A549 (cell line): ENCODE results near the gene KCNH2. TPM values are rescaled to one million over a fixed set of nuclear protein-coding genes. Genes with fewer than 3 reads are reported as not detected.

Experiments used
- ATAC-seq, 2 experiments: fragments of 200-7000 bp in 1 of 2; fragments of >200 bp in 1 of 2; cut with Nextera tagmentation in 1 of 2; cut with Tn5 transposase in 1 of 2; 3 replicates each; pipeline versions ENCODE4 v1.8.0 to v1.9.1; 2018 to 2020; ENCODE audit warnings: mild to moderate bottlenecking in 1 of 2, moderate library complexity in 1 of 2
- CTCF ChIA-PET: fragments of 300-600 bp; sonication (Branson Sonifier 250); formaldehyde crosslinking; extraction: SDS; loops from one replicate; lab custom pipeline; 2021; ENCODE audit warnings: antibody characterized with exemption, inconsistent platforms; lab: Yijun Ruan, JAX
- POLR2A ChIA-PET: fragments of 350-600 bp; formaldehyde crosslinking; extraction: SDS; loops from one replicate; lab custom pipeline; 2021; ENCODE audit warnings: antibody characterized with exemption, inconsistent platforms; lab: Yijun Ruan, JAX
- DNase-seq, 2 experiments: peaks; one replicate each; pipeline versions ENCODE4 v3.0.0 to v3.0.0-alpha.2; 2011 to 2016; ENCODE audit warnings: low read depth in 1 of 2, low spot score in 1 of 2
- FAIRE-seq: peaks from 2 replicates; lab custom pipeline; 2011; peaks lifted over from hg19 to GRCh38; lab: Jason Lieb, UNC
- H3K27ac ChIP-seq, 2 experiments: fragments of >200 bp; sonication (Bioruptor Twin); formaldehyde crosslinking; 3 replicates each; pipeline ENCODE4 v1.5.1; 2016 to 2017
- H3K4me1 ChIP-seq: fragments of >200 bp; sonication (Bioruptor Twin); formaldehyde crosslinking; 3 replicates; pipeline ENCODE4 v1.6.1; 2016
- H3K4me2 ChIP-seq: fragments of >200 bp; sonication (Bioruptor Twin); formaldehyde crosslinking; 3 replicates; pipeline ENCODE4 v1.6.1; 2016
- H3K4me3 ChIP-seq: fragments of >200 bp; sonication (Bioruptor Twin); formaldehyde crosslinking; 3 replicates; pipeline ENCODE4 v1.5.1; 2016
- H3K9me3 ChIP-seq: fragments of >200 bp; sonication (Bioruptor Twin); formaldehyde crosslinking; 3 replicates; pipeline ENCODE4 v1.6.1; 2016
- CBX2 ChIP-seq: fragments of 200-600 bp; sonication (generic); IDR thresholded peaks from 2 replicates; pipeline ENCODE4 v1.6.1; 2016; ENCODE audit warnings: low read depth, mild to moderate bottlenecking, borderline replicate concordance
- CHD4 ChIP-seq: fragments of 200-600 bp; sonication (generic); IDR thresholded peaks from 2 replicates; pipeline ENCODE4 v1.6.1; 2016; ENCODE audit warnings: antibody characterized with exemption, mild to moderate bottlenecking, borderline replicate concordance
- EHF ChIP-seq: fragments of 250-450 bp; sonication (Bioruptor Pico); IDR thresholded peaks from 2 replicates; pipeline ENCODE4 v1.5.0; 2020; ENCODE audit warnings: mild to moderate bottlenecking
- FOSL2 ChIP-seq, 2 experiments: fragments of 450-650 bp in 1 of 2; fragments of >200 bp in 1 of 2; sonication (Bioruptor Twin) in 1 of 2; formaldehyde crosslinking; IDR thresholded peaks; 2 replicates each; pipeline versions ENCODE4 v1.5.0 to v1.6.1; 2016 to 2020; ENCODE audit warnings: mild to moderate bottlenecking in 1 of 2, moderate library complexity in 1 of 2
- FOXS1 ChIP-seq: fragments of 250-450 bp; sonication (Bioruptor Pico); IDR thresholded peaks from 2 replicates; pipeline ENCODE4 v1.5.0; 2020; ENCODE audit warnings: mild to moderate bottlenecking, moderate library complexity
- GATA3 ChIP-seq: IDR thresholded peaks from 2 replicates; pipeline ENCODE4 v1.6.1; 2012; ENCODE audit warnings: borderline replicate concordance
- HDAC2 ChIP-seq: fragments of 200-600 bp; sonication (generic); IDR thresholded peaks from 2 replicates; pipeline ENCODE4 v1.6.1; 2016
- HEYL ChIP-seq: fragments of 250-450 bp; sonication (Bioruptor Pico); IDR thresholded peaks from 2 replicates; pipeline ENCODE4 v1.8.0; 2021; ENCODE audit warnings: mild to moderate bottlenecking, moderate library complexity
- HOXB5 ChIP-seq: fragments of 250-450 bp; sonication (Bioruptor Pico); IDR thresholded peaks from 2 replicates; pipeline ENCODE4 v1.5.0; 2020; ENCODE audit warnings: mild to moderate bottlenecking, moderate library complexity
- KDM1A ChIP-seq: fragments of 200-600 bp; sonication (generic); IDR thresholded peaks from 2 replicates; pipeline ENCODE4 v1.6.1; 2016; ENCODE audit warnings: low read depth, mild to moderate bottlenecking
- KDM5A ChIP-seq: fragments of 200-600 bp; sonication (generic); IDR thresholded peaks from 2 replicates; pipeline ENCODE4 v1.6.1; 2016; ENCODE audit warnings: antibody characterized with exemption, mild to moderate bottlenecking
- MAZ ChIP-seq: fragments of 150-350 bp; IDR thresholded peaks from 2 replicates; pipeline ENCODE4 v1.6.1; 2014; ENCODE audit warnings: antibody characterized with exemption, low read depth, low read length, borderline replicate concordance
- RAD21 ChIP-seq, 2 experiments: fragments of >200 bp in 1 of 2; sonication (Bioruptor Twin) in 1 of 2; formaldehyde crosslinking in 1 of 2; IDR thresholded peaks in 1 of 2; conservative IDR thresholded peaks in 1 of 2; 2 replicates in 1 of 2; 3 replicates in 1 of 2; pipeline ENCODE4 v1.6.1; 2012 to 2018; ENCODE audit warnings: inconsistent platforms in 1 of 2
- RARB ChIP-seq: fragments of 250-450 bp; sonication (Bioruptor Pico); IDR thresholded peaks from 2 replicates; pipeline ENCODE4 v1.8.0; 2021; ENCODE audit warnings: mild to moderate bottlenecking, moderate library complexity
- RCOR1 ChIP-seq: fragments of 150-350 bp; IDR thresholded peaks from 2 replicates; pipeline ENCODE4 v1.6.1; 2014; ENCODE audit warnings: antibody characterized with exemption, low read length, low read depth
- RNF2 ChIP-seq: fragments of 200-600 bp; sonication (generic); IDR thresholded peaks from 2 replicates; pipeline ENCODE4 v1.6.1; 2016; ENCODE audit warnings: low read depth, mild to moderate bottlenecking, antibody characterized with exemption, moderate library complexity, borderline replicate concordance
- SMC3 ChIP-seq: fragments of >200 bp; sonication (Bioruptor Twin); formaldehyde crosslinking; IDR thresholded peaks from 3 replicates; pipeline ENCODE4 v1.6.1; 2018; ENCODE audit warnings: inconsistent platforms
- SREBF2 ChIP-seq: fragments of 450-650 bp; IDR thresholded peaks from 2 replicates; pipeline ENCODE4 v1.6.1; 2014; ENCODE audit warnings: mild to moderate bottlenecking, moderate library complexity
- ZFP36 ChIP-seq: fragments of 450-650 bp; IDR thresholded peaks from 2 replicates; pipeline ENCODE4 v1.6.1; 2014; ENCODE audit warnings: borderline replicate concordance; ENCODE audit not compliant: partially characterized antibody
- WGBS: methylation state at CpG from one replicate; pipeline ENCODE4 v1.1.6; 2017; ENCODE audit errors: missing lambda C conversion rate; 5-methylcytosine and 5-hydroxymethylcytosine counted together
- polyA plus RNA-seq, 4 experiments: library from polyadenylated mRNA; depleted of rRNA in 3 of 4; stranded (reverse); fragments of >200 nt; fragmentation: RNase III in 1 of 4; extraction: RNeasy Plus Mini Kit Qiagen cat#74134 plus additional on column Dnase treatment in 1 of 4; gene quantifications; 2 replicates in 3 of 4; 3 replicates in 1 of 4; pipeline ENCODE4 v1.2.3, GENCODE V29; 2011 to 2017
- TF ChIP-seq, protein P1 (sequence below): IDR thresholded peaks from 2 replicates; pipeline ENCODE4 v1.6.1; 2012
- TF ChIP-seq, protein P2 (sequence below): IDR thresholded peaks from 2 replicates; pipeline ENCODE4 v1.6.1; 2012; ENCODE audit warnings: low read depth, borderline replicate concordance
- TF ChIP-seq, protein P3 (sequence below): fragments of >200 bp; sonication (Bioruptor Twin); formaldehyde crosslinking; IDR thresholded peaks from 3 replicates; pipeline ENCODE4 v1.5.1; 2016

KCNH2 gene
- polyA plus RNA-seq, 2 of the 4 experiments (the other 2 are of a cell fraction), result 0.26 to 0.41 TPM

DNA sequence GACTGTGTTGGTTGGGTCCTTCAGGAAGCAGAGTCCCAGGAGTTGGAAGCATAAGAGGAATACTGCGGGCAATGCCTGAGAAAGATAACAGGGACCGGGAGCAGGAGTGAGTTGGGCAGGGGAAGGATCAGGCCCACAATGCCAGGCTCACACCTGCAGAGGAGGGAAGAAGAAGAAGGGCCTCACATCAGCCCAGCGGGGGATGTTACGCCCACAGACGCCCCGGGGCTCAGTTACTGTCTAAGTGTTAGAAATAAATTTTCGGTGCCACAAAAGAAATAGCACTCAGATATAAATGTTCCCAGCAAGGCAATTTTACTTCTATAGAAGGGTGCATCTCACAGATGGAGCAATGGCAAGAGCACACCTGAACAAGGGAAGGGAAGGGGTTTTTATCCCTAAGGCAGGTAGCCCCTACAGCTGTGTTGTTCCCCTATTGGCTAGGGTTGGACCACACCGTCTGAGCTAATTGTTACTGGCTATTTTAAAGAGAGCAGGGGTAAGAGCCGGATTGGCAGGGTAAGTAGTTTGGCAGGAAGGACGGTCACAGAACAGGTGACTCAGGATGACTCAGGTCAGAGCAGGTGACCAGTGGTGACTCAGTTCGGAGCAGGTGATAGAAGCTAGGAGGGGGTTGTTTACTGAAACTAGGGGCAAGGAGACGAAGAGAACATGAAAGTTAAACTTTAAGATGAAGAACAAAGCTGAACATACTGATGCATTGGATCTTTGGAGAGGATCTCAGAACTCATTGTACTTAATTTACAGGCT is 12.5 kb upstream of the KCNH2 start, which contains the start of gene NOS3:
Gene NOS3, plus strand, starts transcription at position 602 of the 771 bp plus-strand sequence. CDS start 2,787 bp downstream, outside the sequence.
- Histone ChIP-seq H3K4me2 (no peak within 1 kb of the TSS), H3K9me3 (peaks cover 25% of the 10 kb centered on the region), H3K4me1 (no peaks in the 10 kb centered on the region), H3K4me3 (no peak within 1 kb of the TSS), H3K27ac (no peak within 1 kb of the TSS)
- POLR2A ChIA-PET, result no interaction called here
- DNase-seq (no peak), FAIRE-seq (no peak), ATAC-seq (no peak)
- CTCF ChIA-PET, result interaction anchor here (1.2 to 5.8 kb wide), 6 partner anchors 10 to 121 kb away, joined by 3 to 39 read pairs (median 8); no protein-coding TSS in a partner anchor
- no peak for TF ChIP-seq FOSL2 (IDR thresholded peaks at IDR 0.05)
- TF ChIP-seq FOSL2 (CRISPR knock-in tag; IDR thresholded peaks at IDR 0.05), result peak; percentile 37; the same call in 1 of the 2 replicates
- TF ChIP-seq CHD4, result no peak
- WGBS, result 36% methylated on average over 12 of the region's 12 CpGs

DNA sequence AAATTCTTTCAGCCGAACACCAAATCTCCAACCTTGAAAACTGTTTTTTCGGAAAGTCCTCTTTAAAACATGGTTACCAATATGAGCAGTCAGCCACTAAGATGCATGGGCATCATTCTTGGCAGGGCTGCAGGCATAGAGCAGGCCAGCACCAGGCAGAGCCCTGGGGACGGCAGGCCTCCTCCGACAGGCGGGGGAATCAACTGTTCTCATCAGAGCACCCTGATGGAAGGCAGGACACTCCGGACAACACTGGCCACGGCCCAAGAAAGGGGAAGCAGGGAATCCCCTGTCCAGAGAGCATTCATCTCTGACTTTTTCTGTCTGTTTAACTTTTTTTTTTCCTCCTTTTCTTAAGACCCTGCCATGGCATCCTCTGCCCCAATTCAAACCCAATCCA is 11.3 kb upstream of the KCNH2 start:
- Histone ChIP-seq H3K4me2 (no peak overlapping the region), H3K27ac (no peak overlapping the region), H3K4me3 (no peak overlapping the region), H3K4me1 (no peaks in the 10 kb centered on the region), H3K9me3 (peaks cover 25% of the 10 kb centered on the region)
- no peak for DNase-seq
- ATAC-seq, result no peak
- WGBS, result 47% methylated on average over 7 of the region's 7 CpGs
- TF ChIP-seq ZFP36 (no peak), EHF (CRISPR knock-in tag) (no peak), KDM5A (no peak), RCOR1 (no peak), HOXB5 (no peak), MAZ (no peak), RARB (CRISPR knock-in tag) (no peak), HDAC2 (no peak), GATA3 (no peak), SREBF2 (no peak), RNF2 (no peak), HEYL (no peak), KDM1A (no peak), CBX2 (no peak)
- TF ChIP-seq, protein P1, sequence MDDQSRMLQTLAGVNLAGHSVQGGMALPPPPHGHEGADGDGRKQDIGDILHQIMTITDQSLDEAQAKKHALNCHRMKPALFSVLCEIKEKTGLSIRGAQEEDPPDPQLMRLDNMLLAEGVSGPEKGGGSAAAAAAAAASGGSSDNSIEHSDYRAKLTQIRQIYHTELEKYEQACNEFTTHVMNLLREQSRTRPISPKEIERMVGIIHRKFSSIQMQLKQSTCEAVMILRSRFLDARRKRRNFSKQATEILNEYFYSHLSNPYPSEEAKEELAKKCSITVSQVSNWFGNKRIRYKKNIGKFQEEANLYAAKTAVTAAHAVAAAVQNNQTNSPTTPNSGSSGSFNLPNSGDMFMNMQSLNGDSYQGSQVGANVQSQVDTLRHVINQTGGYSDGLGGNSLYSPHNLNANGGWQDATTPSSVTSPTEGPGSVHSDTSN, result no peak
- TF ChIP-seq, protein P2, sequence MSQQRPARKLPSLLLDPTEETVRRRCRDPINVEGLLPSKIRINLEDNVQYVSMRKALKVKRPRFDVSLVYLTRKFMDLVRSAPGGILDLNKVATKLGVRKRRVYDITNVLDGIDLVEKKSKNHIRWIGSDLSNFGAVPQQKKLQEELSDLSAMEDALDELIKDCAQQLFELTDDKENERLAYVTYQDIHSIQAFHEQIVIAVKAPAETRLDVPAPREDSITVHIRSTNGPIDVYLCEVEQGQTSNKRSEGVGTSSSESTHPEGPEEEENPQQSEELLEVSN, result no peak
- ChIA-PET CTCF (interaction anchor here (1.2 to 3.9 kb wide), 5 partner anchors 9 to 91 kb away, joined by 3 to 27 read pairs (median 7); no protein-coding TSS in a partner anchor), POLR2A (no interaction called here)
- FAIRE-seq, result no peak

DNA sequence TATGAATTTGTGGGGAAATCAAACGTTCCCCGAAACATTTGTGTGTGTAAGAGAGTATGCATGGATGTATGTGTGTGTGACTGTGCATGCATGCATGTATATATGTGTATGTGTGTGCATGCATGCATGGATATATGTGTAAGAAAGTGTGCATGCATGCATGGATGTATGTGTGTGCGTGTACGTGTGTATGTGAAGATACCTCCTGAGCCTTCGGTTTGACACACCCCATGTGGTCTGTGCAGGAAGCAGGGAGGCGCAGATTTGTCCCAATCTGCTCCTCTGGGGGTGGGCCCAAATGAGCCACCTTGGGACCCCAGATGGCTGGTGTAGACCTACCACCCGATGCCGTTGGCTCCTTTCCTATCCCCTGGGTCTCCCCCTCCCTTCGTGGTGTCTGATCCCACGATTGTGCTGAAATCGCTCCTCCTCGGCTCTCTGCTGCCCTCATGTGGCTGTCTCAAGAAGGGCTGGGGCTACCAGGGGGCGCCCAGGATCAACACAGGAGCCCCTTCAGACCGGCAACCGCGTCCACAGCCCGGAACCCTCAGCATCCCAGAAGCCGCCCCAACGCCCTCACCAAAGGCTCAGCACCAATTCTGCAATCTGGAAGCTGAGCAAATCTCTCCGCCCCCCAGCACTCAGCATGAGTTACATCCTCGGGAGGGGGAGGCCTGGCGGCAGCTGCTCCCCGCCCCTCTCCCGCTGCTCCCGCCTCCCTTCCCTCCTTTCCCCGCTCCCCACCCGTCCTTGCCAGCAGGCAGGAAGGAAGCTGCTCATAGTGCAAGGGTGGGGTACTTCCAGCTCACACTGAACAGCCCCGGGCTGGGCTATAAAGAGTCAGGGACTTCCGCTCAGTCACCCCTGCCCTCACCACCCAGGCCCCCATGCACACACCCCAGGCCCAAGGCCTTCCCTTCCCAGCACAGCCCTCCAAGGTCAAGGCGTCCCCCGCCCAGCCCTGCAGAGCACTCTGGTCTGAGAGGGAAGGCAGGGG is 10.4 kb upstream of the KCNH2 start:
- no peak overlapping the region for H3K27ac ChIP-seq
- WGBS, result 31% methylated on average over 15 of the region's 31 CpGs
- H3K9me3 ChIP-seq, result peaks cover 25% of the 10 kb centered on the region
- POLR2A ChIA-PET, result no interaction called here
- DNase-seq (peak in 1 of 2 experiments; percentile 36), FAIRE-seq (no peak), ATAC-seq (peak; percentile 5 to 69; a peak in 4 of 6 replicates)
- peak overlapping the region; percentile 27; the same call in 1 of the 3 replicates for H3K4me2 ChIP-seq
- TF ChIP-seq, protein P3, sequence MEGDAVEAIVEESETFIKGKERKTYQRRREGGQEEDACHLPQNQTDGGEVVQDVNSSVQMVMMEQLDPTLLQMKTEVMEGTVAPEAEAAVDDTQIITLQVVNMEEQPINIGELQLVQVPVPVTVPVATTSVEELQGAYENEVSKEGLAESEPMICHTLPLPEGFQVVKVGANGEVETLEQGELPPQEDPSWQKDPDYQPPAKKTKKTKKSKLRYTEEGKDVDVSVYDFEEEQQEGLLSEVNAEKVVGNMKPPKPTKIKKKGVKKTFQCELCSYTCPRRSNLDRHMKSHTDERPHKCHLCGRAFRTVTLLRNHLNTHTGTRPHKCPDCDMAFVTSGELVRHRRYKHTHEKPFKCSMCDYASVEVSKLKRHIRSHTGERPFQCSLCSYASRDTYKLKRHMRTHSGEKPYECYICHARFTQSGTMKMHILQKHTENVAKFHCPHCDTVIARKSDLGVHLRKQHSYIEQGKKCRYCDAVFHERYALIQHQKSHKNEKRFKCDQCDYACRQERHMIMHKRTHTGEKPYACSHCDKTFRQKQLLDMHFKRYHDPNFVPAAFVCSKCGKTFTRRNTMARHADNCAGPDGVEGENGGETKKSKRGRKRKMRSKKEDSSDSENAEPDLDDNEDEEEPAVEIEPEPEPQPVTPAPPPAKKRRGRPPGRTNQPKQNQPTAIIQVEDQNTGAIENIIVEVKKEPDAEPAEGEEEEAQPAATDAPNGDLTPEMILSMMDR, result peak; percentile 62
- TF ChIP-seq FOXS1 (no peak), RAD21 (conservative IDR thresholded peaks at IDR 0.05 in 1 of 2, IDR thresholded peaks at IDR 0.05 in 1 of 2) (peak; percentile 64 to 77), SMC3 (peak; percentile 55)
- CTCF ChIA-PET, result interaction anchor here (0.8 to 3.9 kb wide), 8 partner anchors 8 to 51 kb away, joined by 3 to 27 read pairs (median 4); no protein-coding TSS in a partner anchor
- H3K4me1 ChIP-seq, result no peaks in the 10 kb centered on the region
- H3K4me3 ChIP-seq, result no peak overlapping the region
